8988T (cell line): Measurements from ENCODE around the gene TLR8.
"Not testable (repeated sequence)": the region's sequence is repeated elsewhere in the genome, so short reads cannot be mapped to it uniquely, and the experiment has no call there.

Source experiments
- DNase-seq: peaks from one replicate; pipeline ENCODE4 v3.0.0; 2011

Gene TLR8

GRCh38 chrX:12947545-12948235, 41.3 kb downstream of the TLR8 start:
- DNase-seq: no peak

GRCh38 chrX:12948495-12948894, 42.1 kb downstream of the TLR8 start:
- no peak for DNase-seq

GRCh38 chrX:12949205-12949926, 42.9 kb downstream of the TLR8 start:
- DNase-seq: no peak

GRCh38 chrX:12949927-12950656, 43.7 kb downstream of the TLR8 start:
- DNase-seq: no peak

GRCh38 chrX:12950851-12951594, 44.6 kb downstream of the TLR8 start:
- peak; percentile 64 for DNase-seq

- no peak for DNase-seq
These were observed 45.2 kb downstream of the TLR8 start for GRCh38 chrX:12951595-12951975.

- DNase-seq: no peak
These were observed 47.0 kb downstream of the TLR8 start for GRCh38 chrX:12953420-12953819.

- no peak for DNase-seq
These were observed 48.0 kb downstream of the TLR8 start for GRCh38 chrX:12954376-12954775.

GRCh38 chrX:12954981-12955380, 48.6 kb downstream of the TLR8 start:
- DNase-seq: no peak

- no peak for DNase-seq
These were observed 49.7 kb downstream of the TLR8 start for GRCh38 chrX:12955882-12956703.

GRCh38 chrX:12956704-12957534, 50.5 kb downstream of the TLR8 start:
- peak; percentile 69 for DNase-seq

- DNase-seq: no peak
These were observed 51.6 kb downstream of the TLR8 start for GRCh38 chrX:12958059-12958458.

- DNase-seq: no peak
These were observed 52.0 kb downstream of the TLR8 start for GRCh38 chrX:12958461-12958860.

GRCh38 chrX:12961196-12961718, 54.8 kb downstream of the TLR8 start:
- DNase-seq: no peak

- DNase-seq: no peak
These were observed 55.7 kb downstream of the TLR8 start for GRCh38 chrX:12962041-12962504.

GRCh38 chrX:12963210-12963850, 56.9 kb downstream of the TLR8 start:
- DNase-seq: not testable (repeated sequence)

GRCh38 chrX:12965131-12965940, 58.9 kb downstream of the TLR8 start:
- DNase-seq: no peak

- no peak for DNase-seq
These were observed 59.7 kb downstream of the TLR8 start for GRCh38 chrX:12966151-12966550.

GRCh38 chrX:12967711-12968465, 61.5 kb downstream of the TLR8 start:
- DNase-seq: no peak
